HepG2 (cell line): ENCODE data around the gene RHAG. TPM values are rescaled to one million over a fixed set of nuclear protein-coding genes. Genes with fewer than 3 reads are reported as not detected.

Experiments used
- ATAC-seq: fragments of 200-7000 bp; cut with Tn5 transposase; 3 replicates; pipeline ENCODE4 v1.9.1; 2020; ENCODE audit warnings: mild to moderate bottlenecking, moderate library complexity
- BruUV-seq: library from RNA; stranded (reverse); fragments of 400-500 nt; replicated peaks from 2 replicates; lab custom pipeline; 2021; lab: Mats Ljungman, UMichigan
- CTCF ChIA-PET: fragments of 300-600 bp; formaldehyde crosslinking; extraction: SDS; loops from one replicate; lab custom pipeline; 2021; ENCODE audit warnings: low total read pairs, inconsistent platforms, low intra/inter-chr PET ratio; lab: Yijun Ruan, JAX
- POLR2A ChIA-PET: fragments of 350-600 bp; sonication (Branson Sonifier 250); formaldehyde crosslinking; loops from one replicate; lab custom pipeline; 2020; ENCODE audit warnings: antibody characterized with exemption, inconsistent platforms; lab: Yijun Ruan, JAX
- DNase-seq: peaks from one replicate; pipeline ENCODE4 v3.0.0-alpha.2; 2015; ENCODE audit warnings: low spot score
- FAIRE-seq: peaks from 3 replicates; lab custom pipeline; 2011; peaks lifted over from hg19 to GRCh38; lab: Jason Lieb, UNC
- H2AFZ ChIP-seq: one replicate; pipeline ENCODE4 v1.6.1; 2011; ENCODE audit warnings: low read length, inconsistent platforms
- H3K27ac ChIP-seq: fragments of 300-600 bp; 3 replicates; pipeline ENCODE4 v1.8.0; 2011; ENCODE audit warnings: mixed run types, mild to moderate bottlenecking, mixed read lengths, low read length, inconsistent platforms; ENCODE audit not compliant: insufficient read depth; ENCODE audit errors: extremely low read length
- H3K27me3 ChIP-seq, 2 experiments: fragments of 200-600 bp in 1 of 2; 2 replicates in 1 of 2; 3 replicates in 1 of 2; pipeline versions ENCODE4 v1.6.0 to v1.8.0; 2011; ENCODE audit warnings: low read length in 2 of 2, mild to moderate bottlenecking in 2 of 2, moderate library complexity in 2 of 2, inconsistent platforms in 1 of 2; ENCODE audit not compliant: insufficient read depth in 2 of 2, control insufficient read depth in 1 of 2
- H3K36me3 ChIP-seq, 2 experiments: fragments of 200-600 bp in 1 of 2; replicated peaks in 1 of 2; 2 replicates in 1 of 2; 3 replicates in 1 of 2; pipeline versions ENCODE4 v1.5.1 to v1.8.0; 2011; ENCODE audit warnings: low read length in 2 of 2, inconsistent platforms in 1 of 2; ENCODE audit not compliant: insufficient read depth in 2 of 2, control insufficient read depth in 1 of 2
- H3K4me1 ChIP-seq: 2 replicates; pipeline ENCODE4 v1.5.1; 2012; ENCODE audit warnings: low read length, inconsistent platforms; ENCODE audit not compliant: insufficient read depth
- H3K4me2 ChIP-seq: 2 replicates; pipeline ENCODE4 v1.6.0; 2011; ENCODE audit warnings: low read depth, low read length, inconsistent platforms
- H3K4me3 ChIP-seq, 3 experiments: fragments of 200-600 bp in 1 of 3; sonication (generic), shearing (Covaris generic) in 1 of 3; replicated peaks in 1 of 3; 2 replicates each; pipeline ENCODE4 v1.5.1; 2011 to 2016; ENCODE audit warnings: low read length in 3 of 3, inconsistent platforms in 2 of 3, low read depth in 2 of 3, mild to moderate bottlenecking in 2 of 3, control low read depth in 1 of 3, mixed read lengths in 1 of 3; ENCODE audit not compliant: insufficient read depth in 1 of 3
- H3K79me2 ChIP-seq: one replicate; pipeline ENCODE4 v1.6.1; 2011; ENCODE audit warnings: low read length, inconsistent platforms; ENCODE audit not compliant: insufficient read depth
- H3K9ac ChIP-seq: 2 replicates; pipeline ENCODE4 v1.6.0; 2011; ENCODE audit warnings: mild to moderate bottlenecking, low read depth, low read length, inconsistent platforms; ENCODE audit not compliant: insufficient read depth
- H3K9me3 ChIP-seq: 2 replicates; pipeline ENCODE4 v1.5.1; 2012; ENCODE audit warnings: mild to moderate bottlenecking, low read length
- H4K20me1 ChIP-seq: 2 replicates; pipeline ENCODE4 v1.6.0; 2011; ENCODE audit warnings: inconsistent platforms, mild to moderate bottlenecking, low read length, moderate library complexity; ENCODE audit not compliant: insufficient read depth
- AHDC1 ChIP-seq: sonication (generic); formaldehyde crosslinking; IDR thresholded peaks from 2 replicates; pipeline ENCODE4 v1.5.1; 2020; ENCODE audit warnings: mild to moderate bottlenecking, missing genetic modification reagents, borderline replicate concordance
- BCL6 ChIP-seq: IDR thresholded peaks from 2 replicates; pipeline ENCODE4 v1.6.1; 2016; ENCODE audit warnings: missing genetic modification reagents, missing compliant biosample characterization
- CEBPB ChIP-seq: IDR thresholded peaks from 2 replicates; pipeline ENCODE4 v1.6.1; 2011; ENCODE audit warnings: low read depth, low read length, improper control_type of control experiment, borderline replicate concordance
- NFYC ChIP-seq: IDR thresholded peaks from 2 replicates; pipeline ENCODE4 v1.6.1; 2016; ENCODE audit warnings: missing genetic modification reagents, missing compliant biosample characterization
- RERE ChIP-seq: IDR thresholded peaks from 2 replicates; pipeline ENCODE4 v1.6.1; 2016; ENCODE audit warnings: low read depth, missing genetic modification reagents, missing compliant biosample characterization
- TFAP4 ChIP-seq: sonication (generic); IDR thresholded peaks from 2 replicates; pipeline ENCODE4 v1.6.1; 2016; ENCODE audit warnings: low read depth, borderline replicate concordance
- ZNF431 ChIP-seq: sonication (generic); formaldehyde crosslinking; IDR thresholded peaks from 2 replicates; pipeline ENCODE4 v1.9.0; 2022; ENCODE audit warnings: missing genetic modification reagents, low read depth, mild to moderate bottlenecking, borderline replicate concordance
- ZNF576 ChIP-seq: sonication (generic); formaldehyde crosslinking; IDR thresholded peaks from 2 replicates; pipeline ENCODE4 v1.4.0; 2020; ENCODE audit warnings: mild to moderate bottlenecking, missing genetic modification reagents
- ZNF597 ChIP-seq: sonication (generic); formaldehyde crosslinking; IDR thresholded peaks from 2 replicates; pipeline ENCODE4 v1.5.0; 2020; ENCODE audit warnings: missing genetic modification reagents
- in situ Hi-C: cut with HindIII; loops from 2 replicates; pipeline ENCODE4 v1.10.0; 2017; ENCODE audit warnings: low pct_unique_long_range_greater_than_20kb; ENCODE audit not compliant: extremely low pct_ligation_motif_present
- intact Hi-C: fragments of 100-400 bp; cut with micrococcal nuclease; formaldehyde crosslinking; loops from one replicate; pipeline ENCODE4 v1.10.0; 2022; ENCODE audit not compliant: unreplicated experiment
- polyA plus RNA-seq, 8 experiments: library from polyadenylated mRNA; depleted of rRNA in 3 of 8; stranded (reverse) in 7 of 8; unstranded in 1 of 8; fragments of >200 nt; fragmentation: Illumina TruSeq in 4 of 8; extraction: Trizol in 4 of 8; gene quantifications; 2 replicates each; pipeline versions ENCODE4 v1.2.1 to v1.2.3, GENCODE V29; 2011 to 2016; ENCODE audit warnings: low read depth in 4 of 8, missing spikeins in 1 of 8, mixed read lengths in 1 of 8; ENCODE audit not compliant: insufficient read depth in 1 of 8
- total RNA-seq, 5 experiments: library from RNA; depleted of rRNA; stranded (reverse); fragments of >200 nt; fragmentation: Illumina TruSeq; extraction: Trizol; gene quantifications; 2 replicates each; pipeline ENCODE4 v1.2.3, GENCODE V29; 2016; ENCODE audit warnings: low read depth in 1 of 5

Gene RHAG
- total and polyA plus RNA-seq, 2 of the 13 experiments (the other 11 are each of a cell fraction or from before 2014, with no cell fraction given) = not detected

- intact Hi-C loops (no loop called here), in situ Hi-C loops (no loop called here)
- ATAC-seq (peak; percentile 95), DNase-seq (peak; percentile 89), FAIRE-seq (peak; percentile 70)
- peaks cover 46% of the 10 kb centered on the region for H3K4me1 ChIP-seq
- H3K27me3 ChIP-seq = peaks cover 0 to 8% of the 10 kb centered on the region in 2 experiments; a peak in 2 of 5 replicates
- H3K27ac ChIP-seq = no peak overlapping the region
- no peak overlapping the region for H3K9ac ChIP-seq
- ChIA-PET POLR2A (no interaction called here), CTCF (interaction anchor here (0.8 kb wide), 1 partner anchor 24 kb away, joined by 3 read pairs; no protein-coding TSS in a partner anchor)
- no peaks in the 10 kb centered on the region for H3K36me3 ChIP-seq
- H4K20me1 ChIP-seq = no peaks in the 10 kb centered on the region
- no TSS peak for BruUV-seq
- H3K4me3 ChIP-seq = no peak overlapping the region
- no peaks in the 10 kb centered on the region for H3K9me3 ChIP-seq
- no peak overlapping the region for H2AFZ ChIP-seq
- peak overlapping the region; percentile 25; the same call in 1 of the 2 replicates for H3K4me2 ChIP-seq
- H3K79me2 ChIP-seq = no peaks in the 10 kb centered on the region
- TF ChIP-seq AHDC1 (CRISPR knock-in tag) (peak; percentile 53; the same call in 1 of the 2 replicates), BCL6 (CRISPR knock-in tag) (peak; percentile 40; the same call in 1 of the 2 replicates), ZNF431 (CRISPR knock-in tag) (no peak), ZNF576 (CRISPR knock-in tag) (no peak), RERE (CRISPR knock-in tag) (peak; percentile 70; the same call in 1 of the 2 replicates), NFYC (CRISPR knock-in tag) (peak; percentile 38; the same call in 1 of the 2 replicates), TFAP4 (peak; percentile 34; the same call in 1 of the 2 replicates), CEBPB (peak; percentile 95), ZNF597 (CRISPR knock-in tag) (no peak)
Observed at GRCh38 chr6:49556429-49556837, 80.2 kb downstream of the RHAG start.
